Activated CD8-positive, alpha-beta T cell treated with anti-CD3 and anti-CD28 coated beads for 36 hours (primary cell): ENCODE measurements around the gene TM9SF4. TPM values are rescaled to one million over a fixed set of nuclear protein-coding genes. Genes with fewer than 3 reads are reported as not detected.
"Not testable (repeated sequence)": the region's sequence is repeated elsewhere in the genome, so short reads cannot be mapped to it uniquely, and the experiment has no call there.

Source experiments
- ATAC-seq: fragments of 200-7000 bp; cut with Tn5 transposase; one replicate; pipeline ENCODE4 v1.10.0; 2021; ENCODE audit warnings: mild to moderate bottlenecking, moderate library complexity
- CTCF ChIA-PET: fragments of 350-600 bp; sonication (Branson Sonifier 250); formaldehyde crosslinking; loops from one replicate; lab custom pipeline; 2021; ENCODE audit warnings: antibody characterized with exemption; lab: Charles Lee
- POLR2A ChIA-PET: fragments of 350-600 bp; sonication (Branson Sonifier 250); formaldehyde crosslinking; loops from one replicate; lab custom pipeline; 2021; ENCODE audit warnings: antibody characterized with exemption; lab: Charles Lee
- DNase-seq: peaks from one replicate; pipeline ENCODE4 v3.0.0-alpha.2; 2020
- H3K27ac Mint-ChIP-seq: one replicate; pipeline ENCODE4 v1.8.0; 2021; ENCODE audit warnings: mild to moderate bottlenecking, mixed read lengths
- H3K27me3 Mint-ChIP-seq: one replicate; pipeline ENCODE4 v1.8.0; 2021; ENCODE audit warnings: mixed read lengths
- H3K36me3 Mint-ChIP-seq: one replicate; pipeline ENCODE4 v1.8.0; 2021; ENCODE audit warnings: low read depth, mixed read lengths
- H3K4me1 Mint-ChIP-seq: one replicate; pipeline ENCODE4 v1.8.0; 2021; ENCODE audit warnings: low read depth, mixed read lengths
- H3K4me3 Mint-ChIP-seq: one replicate; pipeline ENCODE4 v1.8.0; 2021; ENCODE audit warnings: mild to moderate bottlenecking, moderate library complexity, mixed read lengths
- H3K9me3 Mint-ChIP-seq: one replicate; pipeline ENCODE4 v1.8.0; 2021; ENCODE audit warnings: mixed read lengths
- intact Hi-C: fragments of 100-400 bp; cut with micrococcal nuclease; formaldehyde crosslinking; loops from one replicate; pipeline ENCODE4 v1.10.0; 2022
- total RNA-seq, 2 experiments: library from RNA; stranded (reverse); gene quantifications; one replicate each; pipeline ENCODE4 v1.2.3, GENCODE V29; 2021
- TF ChIP-seq, protein P1 (sequence below): fragments of 200-600 bp; IDR thresholded peaks from one replicate; pipeline ENCODE4 v1.8.0; 2022; ENCODE audit warnings: antibody characterized with exemption, mild to moderate bottlenecking

TM9SF4 gene
- total RNA-seq, 2 experiments from 2014 or later, result 36.5 to 39.5 TPM

DNA sequence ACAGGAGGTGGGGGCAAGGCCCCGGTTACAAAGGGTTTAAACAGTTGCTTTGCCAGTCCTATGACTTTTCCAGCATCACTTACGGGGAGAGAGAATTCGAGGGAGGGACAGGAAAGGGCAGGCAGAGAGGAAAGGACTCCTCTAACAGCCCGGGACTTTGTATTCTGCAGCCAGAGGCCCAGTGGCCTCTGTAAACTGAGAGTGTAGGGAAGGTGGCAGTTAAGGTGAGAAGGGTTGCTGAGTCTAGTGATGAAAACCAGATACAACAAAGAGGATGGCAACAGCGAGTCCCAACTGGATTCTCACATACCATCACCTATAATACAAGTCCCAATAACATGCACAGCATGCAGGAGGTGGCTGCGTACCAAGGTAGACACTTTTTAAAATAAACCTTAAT, 84.5 kb downstream of the TM9SF4 start:
- ATAC-seq (no peak), DNase-seq (no peak)
- intact Hi-C loops, result no loop called here
- Mint-ChIP-seq H3K27ac (peak overlapping the region; percentile 80), H3K27me3 (no peaks in the 10 kb centered on the region), H3K9me3 (no peaks in the 10 kb centered on the region), H3K4me1 (peaks cover 65% of the 10 kb centered on the region), H3K36me3 (peaks cover 61% of the 10 kb centered on the region), H3K4me3 (no peak overlapping the region)
- TF ChIP-seq, protein P1, sequence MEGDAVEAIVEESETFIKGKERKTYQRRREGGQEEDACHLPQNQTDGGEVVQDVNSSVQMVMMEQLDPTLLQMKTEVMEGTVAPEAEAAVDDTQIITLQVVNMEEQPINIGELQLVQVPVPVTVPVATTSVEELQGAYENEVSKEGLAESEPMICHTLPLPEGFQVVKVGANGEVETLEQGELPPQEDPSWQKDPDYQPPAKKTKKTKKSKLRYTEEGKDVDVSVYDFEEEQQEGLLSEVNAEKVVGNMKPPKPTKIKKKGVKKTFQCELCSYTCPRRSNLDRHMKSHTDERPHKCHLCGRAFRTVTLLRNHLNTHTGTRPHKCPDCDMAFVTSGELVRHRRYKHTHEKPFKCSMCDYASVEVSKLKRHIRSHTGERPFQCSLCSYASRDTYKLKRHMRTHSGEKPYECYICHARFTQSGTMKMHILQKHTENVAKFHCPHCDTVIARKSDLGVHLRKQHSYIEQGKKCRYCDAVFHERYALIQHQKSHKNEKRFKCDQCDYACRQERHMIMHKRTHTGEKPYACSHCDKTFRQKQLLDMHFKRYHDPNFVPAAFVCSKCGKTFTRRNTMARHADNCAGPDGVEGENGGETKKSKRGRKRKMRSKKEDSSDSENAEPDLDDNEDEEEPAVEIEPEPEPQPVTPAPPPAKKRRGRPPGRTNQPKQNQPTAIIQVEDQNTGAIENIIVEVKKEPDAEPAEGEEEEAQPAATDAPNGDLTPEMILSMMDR, result no peak
- ChIA-PET CTCF (interaction anchor here (1.3 kb wide), 1 partner anchor 92 kb away, joined by 3 read pairs; no protein-coding TSS in a partner anchor), POLR2A (interaction anchor here (1.4 to 7.4 kb wide), 3 partner anchors 9 to 12 kb away, joined by 5 to 60 read pairs (median 8); no protein-coding TSS in a partner anchor)

DNA sequence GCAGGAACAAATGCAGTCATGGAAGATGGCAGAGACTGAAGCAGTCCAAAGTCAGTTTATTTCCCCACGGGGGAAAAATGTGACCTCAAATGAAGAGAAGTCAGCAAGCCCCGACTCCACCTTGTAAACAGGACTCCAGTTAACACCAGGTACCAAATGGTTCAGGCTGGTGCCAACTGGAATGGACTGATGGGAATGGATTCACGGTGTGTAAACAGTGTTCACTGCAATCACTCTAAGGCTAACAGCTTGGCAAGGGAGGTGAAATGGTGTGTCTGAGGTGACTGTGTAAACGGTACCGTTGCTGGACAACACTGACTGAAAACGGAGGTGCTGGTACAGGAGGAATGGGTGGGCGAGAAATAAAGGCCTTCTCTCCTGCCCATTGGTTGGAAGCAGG, 86.1 kb downstream of the TM9SF4 start:
- no peak overlapping the region for H3K4me3 Mint-ChIP-seq
- H3K4me1 Mint-ChIP-seq, result peaks cover 68% of the 10 kb centered on the region
- DNase-seq (no peak), ATAC-seq (no peak)
- no peaks in the 10 kb centered on the region for H3K9me3 Mint-ChIP-seq
- H3K27me3 Mint-ChIP-seq, result no peaks in the 10 kb centered on the region
- POLR2A ChIA-PET, result interaction anchor here (1.2 to 1.5 kb wide), 4 partner anchors 8 to 175 kb away, joined by 3 to 8 read pairs (median 5); no protein-coding TSS in a partner anchor
- TF ChIP-seq, protein P1, result no peak
- intact Hi-C loops, result no loop called here
- CTCF ChIA-PET, result interaction anchor here (1.3 kb wide), 1 partner anchor 90 kb away, joined by 3 read pairs; no protein-coding TSS in a partner anchor
- H3K36me3 Mint-ChIP-seq, result peaks cover 74% of the 10 kb centered on the region
- H3K27ac Mint-ChIP-seq, result peak overlapping the region; percentile 63

DNA sequence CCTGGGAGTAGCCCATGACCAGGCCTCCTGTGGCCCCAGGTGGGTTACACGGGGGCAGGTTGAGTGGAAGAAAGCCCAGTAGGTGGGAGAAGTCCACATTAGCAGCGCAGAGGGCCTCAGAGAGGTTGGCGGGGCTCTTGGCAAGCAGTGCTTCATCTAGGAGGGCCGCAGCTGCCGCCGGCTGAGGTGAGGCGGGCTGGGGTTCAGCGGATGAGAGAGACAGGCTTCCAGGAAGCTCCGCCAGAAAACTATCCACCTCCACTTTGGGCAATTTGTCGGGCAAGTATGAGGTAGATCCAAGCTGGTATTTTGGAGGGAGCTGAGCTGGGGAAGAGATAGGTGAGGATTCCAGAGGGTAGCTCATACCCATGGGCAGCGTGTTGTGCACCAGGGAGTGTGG, 87.1 kb downstream of the TM9SF4 start:
- H3K4me3 Mint-ChIP-seq, ATAC-seq, intact Hi-C loops, H3K9me3 Mint-ChIP-seq, DNase-seq, POLR2A ChIA-PET, H3K27me3 Mint-ChIP-seq, CTCF ChIA-PET, H3K27ac Mint-ChIP-seq: not testable (repeated sequence)
- Mint-ChIP-seq H3K4me1 (peaks cover 67% of the 10 kb centered on the region), H3K36me3 (peaks cover 83% of the 10 kb centered on the region)

DNA sequence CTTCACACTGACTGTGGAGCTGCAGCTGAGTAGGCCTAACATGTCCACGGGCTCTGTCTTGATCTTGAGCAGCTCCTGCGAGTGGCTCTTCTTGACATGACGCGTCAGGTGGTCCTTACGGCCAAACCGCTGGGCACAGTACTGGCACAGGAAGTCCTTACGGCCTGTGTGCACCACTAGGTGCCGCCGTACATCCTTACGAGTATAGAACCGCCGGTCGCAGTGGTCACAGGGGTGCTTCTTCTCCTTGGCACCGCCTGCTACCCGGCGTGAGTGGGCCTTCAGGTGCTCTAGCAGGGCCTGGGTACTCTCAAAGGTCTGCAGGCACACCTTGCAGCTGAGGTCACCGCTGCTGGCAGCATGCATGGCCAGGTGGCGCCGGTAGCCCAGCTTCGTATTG, 87.6 kb downstream of the TM9SF4 start:
- peak overlapping the region; percentile 36 for H3K27ac Mint-ChIP-seq
- H3K36me3 Mint-ChIP-seq, result peaks cover 87% of the 10 kb centered on the region
- H3K27me3 Mint-ChIP-seq, H3K9me3 Mint-ChIP-seq, intact Hi-C loops, DNase-seq, ATAC-seq, POLR2A ChIA-PET, H3K4me3 Mint-ChIP-seq, CTCF ChIA-PET: not testable (repeated sequence)
- H3K4me1 Mint-ChIP-seq, result peaks cover 66% of the 10 kb centered on the region

DNA sequence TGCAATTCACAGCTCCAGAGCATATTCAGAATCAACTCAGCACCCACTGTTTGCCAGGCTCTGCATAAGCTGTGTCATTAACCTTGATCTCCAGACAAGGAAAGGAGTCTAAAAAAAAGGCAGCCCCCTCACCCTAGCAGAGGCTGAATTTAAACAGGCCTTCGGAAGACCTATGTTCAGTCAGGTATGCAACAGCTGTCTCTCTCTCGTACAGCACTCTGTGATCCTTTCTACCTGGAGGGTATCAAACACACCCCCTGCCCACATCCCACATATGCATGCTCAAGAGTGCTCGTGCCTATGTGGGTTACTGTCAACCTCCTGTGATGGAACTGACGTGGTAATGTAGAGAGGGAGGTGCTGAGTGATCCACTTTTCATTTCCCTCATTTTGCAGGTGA, 89.5 kb downstream of the TM9SF4 start:
- Mint-ChIP-seq H3K4me1 (peaks cover 65% of the 10 kb centered on the region), H3K27me3 (no peaks in the 10 kb centered on the region), H3K4me3 (peak overlapping the region; percentile 40), H3K27ac (peak overlapping the region; percentile 77), H3K9me3 (no peaks in the 10 kb centered on the region), H3K36me3 (peaks cover 92% of the 10 kb centered on the region)
- ChIA-PET CTCF (interaction anchor here (0.6 kb wide), 1 partner anchor 19 kb away, joined by 3 read pairs; no protein-coding TSS in a partner anchor), POLR2A (interaction anchor here (0.6 to 7.6 kb wide), 3 partner anchors 9 to 181 kb away, joined by 3 to 60 read pairs (median 4); no protein-coding TSS in a partner anchor)
- TF ChIP-seq, protein P1, result no peak
- no peak for DNase-seq
- ATAC-seq, result no peak
- intact Hi-C loops, result no loop called here

DNA sequence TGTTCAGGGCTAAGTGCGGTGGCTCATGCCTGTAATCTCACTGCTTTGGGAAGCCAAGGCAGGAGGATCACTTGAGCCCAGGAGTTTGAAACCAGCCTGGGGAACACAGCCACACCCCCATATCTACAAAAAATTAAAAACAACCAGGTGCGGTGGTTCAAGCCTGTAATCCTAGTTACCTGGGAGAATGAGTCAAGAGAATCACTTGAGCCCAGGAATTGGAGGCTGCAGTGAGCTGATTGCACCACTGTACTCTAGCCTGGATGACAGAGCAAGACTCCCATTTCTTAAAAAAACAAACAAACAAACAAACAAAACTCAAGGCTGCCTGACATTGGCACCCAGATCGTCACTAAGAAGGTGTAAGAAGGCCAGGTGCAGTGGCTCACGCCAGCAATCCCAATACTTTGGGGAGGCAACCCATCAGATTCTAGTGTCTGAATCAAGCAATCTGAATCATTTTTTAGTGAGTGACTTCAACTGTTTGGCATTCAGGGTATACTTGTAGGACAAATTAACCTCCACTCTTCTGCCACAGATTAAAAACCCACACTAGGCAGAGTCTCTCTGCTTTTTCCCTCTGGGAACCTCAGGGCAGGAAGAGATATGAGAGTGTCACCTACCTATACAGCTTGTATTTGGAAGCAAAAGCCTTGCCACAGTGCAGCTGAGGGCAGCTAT, 91.9 kb downstream of the TM9SF4 start:
- ATAC-seq, result no peak
- POLR2A ChIA-PET, result interaction anchor here (0.8 to 7.6 kb wide), 6 partner anchors 9 to 154 kb away, joined by 3 to 60 read pairs (median 4); no protein-coding TSS in a partner anchor
- Mint-ChIP-seq H3K9me3 (no peaks in the 10 kb centered on the region), H3K4me3 (peak overlapping the region; percentile 99), H3K4me1 (peaks cover 63% of the 10 kb centered on the region), H3K27me3 (no peaks in the 10 kb centered on the region), H3K36me3 (peaks cover 94% of the 10 kb centered on the region), H3K27ac (peak overlapping the region; percentile 92)
- CTCF ChIA-PET, result interaction anchor here (1.0 kb wide), 1 partner anchor 84 kb away, joined by 3 read pairs; no protein-coding TSS in a partner anchor
- intact Hi-C loops, result no loop called here
- DNase-seq, result no peak
- TF ChIP-seq, protein P1, result no peak
